Measurements from ENCODE around the gene ENO2. TPM values are rescaled to one million over a fixed set of nuclear protein-coding genes. Genes with fewer than 3 reads are reported as not detected.

ENO2 gene
- total RNA-seq, 2 donors from 2014 or later, result 104 to 139 TPM

- H3K4me1 ChIP-seq (ENCODE audit: control insufficient read depth, insufficient read depth, low read length), result peaks cover 4% of the 10 kb centered on the region
- TF ChIP-seq CTCF (conservative IDR thresholded peaks at IDR 0.05), result no peak
- WGBS, 2 experiments (ENCODE audit: insufficient coverage in 1 of 2, insufficient read length in 1 of 2), result 81 to 84% methylated on average over 4 to 24 of the region's 24 CpGs
- peak overlapping the region; percentile 54 for H3K27ac Mint-ChIP-seq
- no peaks in the 10 kb centered on the region for H3K27me3 Mint-ChIP-seq (ENCODE audit: insufficient read depth)
- no peak overlapping the region for H3K4me3 ChIP-seq (ENCODE audit: low read length)
- H3K4me1 Mint-ChIP-seq, result peaks cover 28% of the 10 kb centered on the region
- H3K4me3 Mint-ChIP-seq, result no peak overlapping the region
- no peak overlapping the region for H3K27ac ChIP-seq (ENCODE audit: low read depth, low read length)
- no peak overlapping the region for H3K9ac ChIP-seq (ENCODE audit: extremely low read depth, low read length, poor library complexity, severe bottlenecking)
- H3K9me3 ChIP-seq (ENCODE audit: control insufficient read depth, low read length), result no peaks in the 10 kb centered on the region
- H3K36me3 Mint-ChIP-seq (ENCODE audit: low read depth), result peaks cover 23% of the 10 kb centered on the region
- H3K27me3 ChIP-seq (ENCODE audit: control insufficient read depth, insufficient read depth, low read length, poor library complexity, severe bottlenecking), result no peaks in the 10 kb centered on the region
- DNase-seq, result no peak
- peaks cover 3% of the 10 kb centered on the region for H3K36me3 ChIP-seq (ENCODE audit: control insufficient read depth, insufficient read depth, low read length)
- H3K9me3 Mint-ChIP-seq, result no peaks in the 10 kb centered on the region
Measured at GRCh38 chr12:6959058-6959804, 44.9 kb downstream of the ENO2 start.

- Histone ChIP-seq H3K27ac (ENCODE audit: low read depth, low read length) (no peak overlapping the region), H3K36me3 (ENCODE audit: control insufficient read depth, insufficient read depth, low read length) (peaks cover 10% of the 10 kb centered on the region), H3K9me3 (ENCODE audit: control insufficient read depth, low read length) (no peaks in the 10 kb centered on the region), H3K4me1 (ENCODE audit: control insufficient read depth, insufficient read depth, low read length) (peaks cover 4% of the 10 kb centered on the region), H3K4me3 (ENCODE audit: low read length) (no peak overlapping the region), H3K27me3 (ENCODE audit: control insufficient read depth, insufficient read depth, low read length, poor library complexity, severe bottlenecking) (no peaks in the 10 kb centered on the region), H3K9ac (ENCODE audit: extremely low read depth, low read length, poor library complexity, severe bottlenecking) (no peak overlapping the region)
- H3K4me1 Mint-ChIP-seq, result peaks cover 36% of the 10 kb centered on the region
- no peak for TF ChIP-seq CTCF (conservative IDR thresholded peaks at IDR 0.05)
- H3K4me3 Mint-ChIP-seq, result no peak overlapping the region
- H3K27ac Mint-ChIP-seq, result peak overlapping the region; percentile 99
- H3K9me3 Mint-ChIP-seq, result no peaks in the 10 kb centered on the region
- no peaks in the 10 kb centered on the region for H3K27me3 Mint-ChIP-seq (ENCODE audit: insufficient read depth)
- DNase-seq, result no peak
- WGBS, 2 experiments (ENCODE audit: insufficient coverage in 1 of 2, insufficient read length in 1 of 2), result 89 to 90% methylated on average over 16 to 26 of the region's 26 CpGs
- peaks cover 30% of the 10 kb centered on the region for H3K36me3 Mint-ChIP-seq (ENCODE audit: low read depth)
Measured at GRCh38 chr12:6959805-6960592, 45.6 kb downstream of the ENO2 start.

- no peaks in the 10 kb centered on the region for H3K9me3 ChIP-seq (ENCODE audit: control insufficient read depth, low read length)
- peaks cover 16% of the 10 kb centered on the region for H3K36me3 ChIP-seq (ENCODE audit: control insufficient read depth, insufficient read depth, low read length)
- no peak overlapping the region for H3K4me3 ChIP-seq (ENCODE audit: low read length)
- WGBS, 2 experiments (ENCODE audit: insufficient coverage in 1 of 2, insufficient read length in 1 of 2), result 80 to 86% methylated on average over 10 to 13 of the region's 13 CpGs
- peaks cover 4% of the 10 kb centered on the region for H3K4me1 ChIP-seq (ENCODE audit: control insufficient read depth, insufficient read depth, low read length)
- TF ChIP-seq CTCF (conservative IDR thresholded peaks at IDR 0.05), result peak; percentile 61
- Mint-ChIP-seq H3K27me3 (ENCODE audit: insufficient read depth) (no peaks in the 10 kb centered on the region), H3K36me3 (ENCODE audit: low read depth) (peaks cover 33% of the 10 kb centered on the region), H3K9me3 (no peaks in the 10 kb centered on the region), H3K27ac (peak overlapping the region; percentile 99), H3K4me1 (peaks cover 42% of the 10 kb centered on the region), H3K4me3 (peak overlapping the region; percentile 98)
- peak; percentile 73 for DNase-seq
- no peaks in the 10 kb centered on the region for H3K27me3 ChIP-seq (ENCODE audit: control insufficient read depth, insufficient read depth, low read length, poor library complexity, severe bottlenecking)
- peak overlapping the region; percentile 8 for H3K27ac ChIP-seq (ENCODE audit: low read depth, low read length)
- no peak overlapping the region for H3K9ac ChIP-seq (ENCODE audit: extremely low read depth, low read length, poor library complexity, severe bottlenecking)
Measured at GRCh38 chr12:6960593-6961277, 46.4 kb downstream of the ENO2 start.

All from endodermal cell (in vitro differentiated cells).